ENCODE data around the gene FBN3.

Gene FBN3

DNA sequence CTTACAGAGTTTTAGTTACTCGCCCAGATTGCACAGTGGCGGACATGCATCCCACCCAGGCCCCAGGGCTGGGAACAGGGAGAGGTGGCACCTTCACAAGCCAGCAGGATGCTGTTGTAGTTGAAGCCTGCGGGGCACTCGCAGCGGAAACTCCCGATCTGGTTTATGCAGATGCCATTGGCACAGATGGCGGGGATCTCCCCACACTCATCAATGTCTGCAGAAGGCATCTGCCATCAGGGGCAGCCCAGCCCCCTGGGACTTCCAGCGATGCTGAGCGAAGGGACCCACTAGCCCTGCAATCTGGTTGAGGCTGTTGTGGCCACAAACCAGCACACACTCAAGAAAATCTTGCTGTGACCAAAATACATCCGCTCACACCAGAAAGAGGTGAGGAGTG, 52.2 kb downstream of the FBN3 start:
- H3K36me3 ChIP-seq (ENCODE audit: insufficient read depth, low read length): no peaks in the 10 kb centered on the region
- no peaks in the 10 kb centered on the region for H4K20me1 ChIP-seq (ENCODE audit: insufficient read depth, low read length)
- no peaks in the 10 kb centered on the region for H3F3A ChIP-seq (ENCODE audit: insufficient read depth, low read length)
- H3K4me3 ChIP-seq (ENCODE audit: low read depth, low read length, poor library complexity, severe bottlenecking): no peak overlapping the region
- peaks cover 11% of the 10 kb centered on the region for H3K9me3 ChIP-seq (ENCODE audit: low read length)
- H3K9me2 ChIP-seq (ENCODE audit: low read depth, low read length): no peaks in the 10 kb centered on the region
- no peak overlapping the region for H3K9ac ChIP-seq (ENCODE audit: low read length)
- no peaks in the 10 kb centered on the region for H3K4me1 ChIP-seq (ENCODE audit: insufficient read depth, low read length, severe bottlenecking)
- no peaks in the 10 kb centered on the region for H3K79me2 ChIP-seq (ENCODE audit: insufficient read depth, low read length)
- no peak for TF ChIP-seq EZH2 (IDR thresholded peaks at IDR 0.05; ENCODE audit: borderline replicate concordance, low read length)
- TF ChIP-seq, protein P1, sequence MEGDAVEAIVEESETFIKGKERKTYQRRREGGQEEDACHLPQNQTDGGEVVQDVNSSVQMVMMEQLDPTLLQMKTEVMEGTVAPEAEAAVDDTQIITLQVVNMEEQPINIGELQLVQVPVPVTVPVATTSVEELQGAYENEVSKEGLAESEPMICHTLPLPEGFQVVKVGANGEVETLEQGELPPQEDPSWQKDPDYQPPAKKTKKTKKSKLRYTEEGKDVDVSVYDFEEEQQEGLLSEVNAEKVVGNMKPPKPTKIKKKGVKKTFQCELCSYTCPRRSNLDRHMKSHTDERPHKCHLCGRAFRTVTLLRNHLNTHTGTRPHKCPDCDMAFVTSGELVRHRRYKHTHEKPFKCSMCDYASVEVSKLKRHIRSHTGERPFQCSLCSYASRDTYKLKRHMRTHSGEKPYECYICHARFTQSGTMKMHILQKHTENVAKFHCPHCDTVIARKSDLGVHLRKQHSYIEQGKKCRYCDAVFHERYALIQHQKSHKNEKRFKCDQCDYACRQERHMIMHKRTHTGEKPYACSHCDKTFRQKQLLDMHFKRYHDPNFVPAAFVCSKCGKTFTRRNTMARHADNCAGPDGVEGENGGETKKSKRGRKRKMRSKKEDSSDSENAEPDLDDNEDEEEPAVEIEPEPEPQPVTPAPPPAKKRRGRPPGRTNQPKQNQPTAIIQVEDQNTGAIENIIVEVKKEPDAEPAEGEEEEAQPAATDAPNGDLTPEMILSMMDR (IDR thresholded peaks at IDR 0.05; ENCODE audit: low read length): no peak
- no peak overlapping the region for H2AFZ ChIP-seq (ENCODE audit: low read length)
- no peaks in the 10 kb centered on the region for H3K27me3 ChIP-seq (ENCODE audit: insufficient read depth, low read length)
- H3K27ac ChIP-seq (ENCODE audit: low read depth, low read length, poor library complexity, severe bottlenecking): no peak overlapping the region
- H3K4me2 ChIP-seq (ENCODE audit: low read length): no peak overlapping the region

DNA sequence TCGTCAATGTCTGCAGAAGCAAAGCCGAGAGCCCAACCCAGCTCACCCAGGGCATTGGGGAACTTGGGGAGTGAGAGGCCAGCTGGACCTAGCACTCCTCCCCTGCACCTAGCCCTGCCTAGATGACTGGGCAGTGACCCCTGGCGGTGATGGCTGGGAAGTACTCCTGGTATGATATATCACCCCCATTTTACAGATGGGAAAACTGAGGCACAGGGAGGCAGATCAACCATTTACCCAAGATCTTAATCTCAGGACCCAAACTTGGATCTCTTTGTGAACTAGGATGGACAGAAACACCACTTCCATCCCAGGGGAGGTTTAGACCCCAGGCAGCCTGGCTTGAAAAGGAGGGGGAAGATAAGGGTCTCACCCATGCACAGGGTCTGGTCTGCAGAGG, 53.3 kb downstream of the FBN3 start:
- H2AFZ ChIP-seq (ENCODE audit: low read length): no peak overlapping the region

DNA sequence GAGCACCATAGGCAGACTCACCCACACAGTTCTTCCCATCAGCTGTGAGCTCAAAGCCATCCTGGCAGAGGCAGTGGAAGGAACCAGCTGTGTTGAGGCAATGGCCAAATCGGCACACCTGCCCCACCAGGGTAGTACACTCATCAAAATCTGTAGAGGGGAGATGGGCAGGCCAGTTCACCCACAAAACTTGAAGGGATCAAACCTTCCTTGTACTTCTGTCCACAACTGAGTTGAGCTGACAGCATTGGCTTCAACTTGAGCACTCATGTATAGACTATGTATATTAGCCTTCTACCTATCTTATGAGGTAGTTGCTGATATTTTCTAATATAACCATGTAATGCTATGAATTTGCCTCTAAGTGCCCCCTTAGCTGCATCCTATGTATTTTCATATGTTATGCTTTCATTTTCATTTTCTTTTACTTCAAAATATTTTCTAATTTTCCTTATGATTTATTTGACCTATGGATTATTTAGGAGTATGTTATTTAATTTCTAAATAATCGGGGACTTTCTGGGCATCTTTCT, 54.0 kb downstream of the FBN3 start:
- no peaks in the 10 kb centered on the region for H3K9me2 ChIP-seq (ENCODE audit: low read depth, low read length)
- peaks cover 11% of the 10 kb centered on the region for H3K9me3 ChIP-seq (ENCODE audit: low read length)
- H2AFZ ChIP-seq (ENCODE audit: low read length): no peak overlapping the region
- no peaks in the 10 kb centered on the region for H3K27me3 ChIP-seq (ENCODE audit: insufficient read depth, low read length)
- H3K9ac ChIP-seq (ENCODE audit: low read length): no peak overlapping the region
- H3K4me1 ChIP-seq (ENCODE audit: insufficient read depth, low read length, severe bottlenecking): no peaks in the 10 kb centered on the region
- no peaks in the 10 kb centered on the region for H3K79me2 ChIP-seq (ENCODE audit: insufficient read depth, low read length)
- H3K4me2 ChIP-seq (ENCODE audit: low read length): no peak overlapping the region
- TF ChIP-seq, protein P1 (IDR thresholded peaks at IDR 0.05; ENCODE audit: low read length): no peak
- TF ChIP-seq EZH2 (IDR thresholded peaks at IDR 0.05; ENCODE audit: borderline replicate concordance, low read length): no peak
- no peak overlapping the region for H3K27ac ChIP-seq (ENCODE audit: low read depth, low read length, poor library complexity, severe bottlenecking)
- no peak overlapping the region for H3K4me3 ChIP-seq (ENCODE audit: low read depth, low read length, poor library complexity, severe bottlenecking)
- H3F3A ChIP-seq (ENCODE audit: insufficient read depth, low read length): no peaks in the 10 kb centered on the region
- no peaks in the 10 kb centered on the region for H3K36me3 ChIP-seq (ENCODE audit: insufficient read depth, low read length)
- H4K20me1 ChIP-seq (ENCODE audit: insufficient read depth, low read length): no peaks in the 10 kb centered on the region

More for the DNA sequence above, 53.3 kb downstream of the FBN3 start:
- Histone ChIP-seq H3K27ac (ENCODE audit: low read depth, low read length, poor library complexity, severe bottlenecking) (no peak overlapping the region), H3K4me1 (ENCODE audit: insufficient read depth, low read length, severe bottlenecking) (no peaks in the 10 kb centered on the region), H3K9ac (ENCODE audit: low read length) (no peak overlapping the region), H3K4me3 (ENCODE audit: low read depth, low read length, poor library complexity, severe bottlenecking) (no peak overlapping the region), H3K9me2 (ENCODE audit: low read depth, low read length) (no peaks in the 10 kb centered on the region), H3F3A (ENCODE audit: insufficient read depth, low read length) (no peaks in the 10 kb centered on the region), H4K20me1 (ENCODE audit: insufficient read depth, low read length) (no peaks in the 10 kb centered on the region), H3K36me3 (ENCODE audit: insufficient read depth, low read length) (no peaks in the 10 kb centered on the region), H3K9me3 (ENCODE audit: low read length) (peaks cover 11% of the 10 kb centered on the region), H3K4me2 (ENCODE audit: low read length) (no peak overlapping the region), H3K79me2 (ENCODE audit: insufficient read depth, low read length) (no peaks in the 10 kb centered on the region), H3K27me3 (ENCODE audit: insufficient read depth, low read length) (no peaks in the 10 kb centered on the region)
- TF ChIP-seq EZH2 (IDR thresholded peaks at IDR 0.05; ENCODE audit: borderline replicate concordance, low read length): no peak
- TF ChIP-seq, protein P1 (IDR thresholded peaks at IDR 0.05; ENCODE audit: low read length): peak; percentile 60; the same call in 1 of the 2 replicates

Data from OCI-LY1 (cell line).